ENCODE measurements around the gene DENND4A.

The DENND4A gene

GRCh38 chr15:65805019-65805745, 13.1 kb upstream of the DENND4A start:
- H3K4me3 ChIP-seq (ENCODE audit: insufficient read depth, low read depth, low read length): no peak overlapping the region
- no peaks in the 10 kb centered on the region for H3K4me1 ChIP-seq (ENCODE audit: control insufficient read depth, insufficient read depth, low read length)
- H3K9me3 ChIP-seq (ENCODE audit: control insufficient read depth, low read length): no peaks in the 10 kb centered on the region
- H3K27me3 ChIP-seq (ENCODE audit: control insufficient read depth, insufficient read depth, low read length, poor library complexity, severe bottlenecking): no peaks in the 10 kb centered on the region
- no peaks in the 10 kb centered on the region for H3K36me3 ChIP-seq (ENCODE audit: control insufficient read depth, insufficient read depth, low read length)
- H3K27ac ChIP-seq (ENCODE audit: insufficient read depth, low read depth, low read length, poor library complexity, severe bottlenecking): no peak overlapping the region
- WGBS, 2 experiments: 93 to 94% methylated on average over 5 of the region's 5 CpGs

- H3K4me1 ChIP-seq (ENCODE audit: control insufficient read depth, insufficient read depth, low read length): no peaks in the 10 kb centered on the region
- 86% methylated on average over 1 of the region's 1 CpG; no CpG with 5 or more reads in 1 of the 2 experiments for WGBS, 2 experiments
- no peaks in the 10 kb centered on the region for H3K27me3 ChIP-seq (ENCODE audit: control insufficient read depth, insufficient read depth, low read length, poor library complexity, severe bottlenecking)
- H3K36me3 ChIP-seq (ENCODE audit: control insufficient read depth, insufficient read depth, low read length): no peaks in the 10 kb centered on the region
- no peak overlapping the region for H3K27ac ChIP-seq (ENCODE audit: insufficient read depth, low read depth, low read length, poor library complexity, severe bottlenecking)
- no peak overlapping the region for H3K4me3 ChIP-seq (ENCODE audit: insufficient read depth, low read depth, low read length)
- H3K9me3 ChIP-seq (ENCODE audit: control insufficient read depth, low read length): no peaks in the 10 kb centered on the region
Measured at GRCh38 chr15:65804252-65804931, 12.3 kb upstream of the DENND4A start.

GRCh38 chr15:65801229-65801805, 9.2 kb upstream of the DENND4A start:
- H3K27ac ChIP-seq (ENCODE audit: insufficient read depth, low read depth, low read length, poor library complexity, severe bottlenecking): no peak overlapping the region
- H3K4me3 ChIP-seq (ENCODE audit: insufficient read depth, low read depth, low read length): no peak overlapping the region
- H3K4me1 ChIP-seq (ENCODE audit: control insufficient read depth, insufficient read depth, low read length): no peaks in the 10 kb centered on the region
- WGBS, 2 experiments: 77 to 79% methylated on average over 2 of the region's 2 CpGs
- H3K9me3 ChIP-seq (ENCODE audit: control insufficient read depth, low read length): no peaks in the 10 kb centered on the region
- H3K36me3 ChIP-seq (ENCODE audit: control insufficient read depth, insufficient read depth, low read length): no peaks in the 10 kb centered on the region
- H3K27me3 ChIP-seq (ENCODE audit: control insufficient read depth, insufficient read depth, low read length, poor library complexity, severe bottlenecking): no peaks in the 10 kb centered on the region

GRCh38 chr15:65796610-65797078, 4.6 kb upstream of the DENND4A start:
- WGBS, 2 experiments: 79 to 80% methylated on average over 1 of the region's 1 CpG
- no peak overlapping the region for H3K27ac ChIP-seq (ENCODE audit: insufficient read depth, low read depth, low read length, poor library complexity, severe bottlenecking)

GRCh38 chr15:65795663-65796216, 3.6 kb upstream of the DENND4A start:
- Histone ChIP-seq H3K4me1 (ENCODE audit: control insufficient read depth, insufficient read depth, low read length) (peaks cover 1% of the 10 kb centered on the region), H3K36me3 (ENCODE audit: control insufficient read depth, insufficient read depth, low read length) (no peaks in the 10 kb centered on the region), H3K27me3 (ENCODE audit: control insufficient read depth, insufficient read depth, low read length, poor library complexity, severe bottlenecking) (peaks cover 3% of the 10 kb centered on the region), H3K27ac (ENCODE audit: insufficient read depth, low read depth, low read length, poor library complexity, severe bottlenecking) (no peak overlapping the region), H3K4me3 (ENCODE audit: insufficient read depth, low read depth, low read length) (no peak overlapping the region), H3K9me3 (ENCODE audit: control insufficient read depth, low read length) (no peaks in the 10 kb centered on the region)
- 86 to 88% methylated on average over 2 to 3 of the region's 3 CpGs for WGBS, 2 experiments

More at GRCh38 chr15:65796610-65797078, 4.6 kb upstream of the DENND4A start:
- H3K27me3 ChIP-seq (ENCODE audit: control insufficient read depth, insufficient read depth, low read length, poor library complexity, severe bottlenecking): no peaks in the 10 kb centered on the region
- H3K4me3 ChIP-seq (ENCODE audit: insufficient read depth, low read depth, low read length): no peak overlapping the region
- no peaks in the 10 kb centered on the region for H3K4me1 ChIP-seq (ENCODE audit: control insufficient read depth, insufficient read depth, low read length)
- no peaks in the 10 kb centered on the region for H3K9me3 ChIP-seq (ENCODE audit: control insufficient read depth, low read length)
- H3K36me3 ChIP-seq (ENCODE audit: control insufficient read depth, insufficient read depth, low read length): no peaks in the 10 kb centered on the region

- Histone ChIP-seq H3K9me3 (ENCODE audit: control insufficient read depth, low read length) (no peaks in the 10 kb centered on the region), H3K36me3 (ENCODE audit: control insufficient read depth, insufficient read depth, low read length) (no peaks in the 10 kb centered on the region), H3K4me3 (ENCODE audit: insufficient read depth, low read depth, low read length) (no peak overlapping the region), H3K4me1 (ENCODE audit: control insufficient read depth, insufficient read depth, low read length) (peaks cover 4% of the 10 kb centered on the region), H3K27me3 (ENCODE audit: control insufficient read depth, insufficient read depth, low read length, poor library complexity, severe bottlenecking) (peaks cover 6% of the 10 kb centered on the region), H3K27ac (ENCODE audit: insufficient read depth, low read depth, low read length, poor library complexity, severe bottlenecking) (no peak overlapping the region)
- WGBS, 2 experiments: 96% methylated on average over 1 to 2 of the region's 2 CpGs
Measured at GRCh38 chr15:65793818-65794104, 1.7 kb upstream of the DENND4A start.

- WGBS, 2 experiments: 92 to 93% methylated on average over 12 to 13 of the region's 13 CpGs
Measured at GRCh38 chr15:65792988-65793817, 1.1 kb upstream of the DENND4A start.

GRCh38 chr15:65791335-65792137, 557 bp downstream of the DENND4A start:
- Histone ChIP-seq H3K27ac (ENCODE audit: insufficient read depth, low read depth, low read length, poor library complexity, severe bottlenecking) (peak overlapping the region; percentile 22), H3K9me3 (ENCODE audit: control insufficient read depth, low read length) (no peaks in the 10 kb centered on the region), H3K27me3 (ENCODE audit: control insufficient read depth, insufficient read depth, low read length, poor library complexity, severe bottlenecking) (peaks cover 6% of the 10 kb centered on the region), H3K4me3 (ENCODE audit: insufficient read depth, low read depth, low read length) (peak overlapping the region; percentile 81), H3K36me3 (ENCODE audit: control insufficient read depth, insufficient read depth, low read length) (no peaks in the 10 kb centered on the region), H3K4me1 (ENCODE audit: control insufficient read depth, insufficient read depth, low read length) (peaks cover 4% of the 10 kb centered on the region)
- WGBS, 2 experiments: 0% methylated on average over 69 of the region's 69 CpGs

More at GRCh38 chr15:65792988-65793817, 1.1 kb upstream of the DENND4A start:
- H3K27me3 ChIP-seq (ENCODE audit: control insufficient read depth, insufficient read depth, low read length, poor library complexity, severe bottlenecking): peaks cover 6% of the 10 kb centered on the region
- H3K9me3 ChIP-seq (ENCODE audit: control insufficient read depth, low read length): no peaks in the 10 kb centered on the region
- no peaks in the 10 kb centered on the region for H3K36me3 ChIP-seq (ENCODE audit: control insufficient read depth, insufficient read depth, low read length)
- H3K4me3 ChIP-seq (ENCODE audit: insufficient read depth, low read depth, low read length): peak overlapping the region; percentile 81
- no peak overlapping the region for H3K27ac ChIP-seq (ENCODE audit: insufficient read depth, low read depth, low read length, poor library complexity, severe bottlenecking)
- H3K4me1 ChIP-seq (ENCODE audit: control insufficient read depth, insufficient read depth, low read length): peaks cover 4% of the 10 kb centered on the region

GRCh38 chr15:65790694-65791334, 1.3 kb downstream of the DENND4A start:
- Histone ChIP-seq H3K4me3 (ENCODE audit: insufficient read depth, low read depth, low read length) (peak overlapping the region; percentile 81), H3K36me3 (ENCODE audit: control insufficient read depth, insufficient read depth, low read length) (no peaks in the 10 kb centered on the region), H3K9me3 (ENCODE audit: control insufficient read depth, low read length) (no peaks in the 10 kb centered on the region), H3K4me1 (ENCODE audit: control insufficient read depth, insufficient read depth, low read length) (peaks cover 4% of the 10 kb centered on the region), H3K27me3 (ENCODE audit: control insufficient read depth, insufficient read depth, low read length, poor library complexity, severe bottlenecking) (peaks cover 6% of the 10 kb centered on the region), H3K27ac (ENCODE audit: insufficient read depth, low read depth, low read length, poor library complexity, severe bottlenecking) (no peak overlapping the region)
- WGBS, 2 experiments: 26 to 27% methylated on average over 11 to 14 of the region's 14 CpGs
